GM19238 (cell line): ENCODE results near the gene ITIH3.

Source experiments
- DNase-seq: peaks from one replicate; pipeline ENCODE4 v3.0.0; 2011; ENCODE audit warnings: low spot score; ENCODE audit not compliant: insufficient read length

The ITIH3 gene

DNA sequence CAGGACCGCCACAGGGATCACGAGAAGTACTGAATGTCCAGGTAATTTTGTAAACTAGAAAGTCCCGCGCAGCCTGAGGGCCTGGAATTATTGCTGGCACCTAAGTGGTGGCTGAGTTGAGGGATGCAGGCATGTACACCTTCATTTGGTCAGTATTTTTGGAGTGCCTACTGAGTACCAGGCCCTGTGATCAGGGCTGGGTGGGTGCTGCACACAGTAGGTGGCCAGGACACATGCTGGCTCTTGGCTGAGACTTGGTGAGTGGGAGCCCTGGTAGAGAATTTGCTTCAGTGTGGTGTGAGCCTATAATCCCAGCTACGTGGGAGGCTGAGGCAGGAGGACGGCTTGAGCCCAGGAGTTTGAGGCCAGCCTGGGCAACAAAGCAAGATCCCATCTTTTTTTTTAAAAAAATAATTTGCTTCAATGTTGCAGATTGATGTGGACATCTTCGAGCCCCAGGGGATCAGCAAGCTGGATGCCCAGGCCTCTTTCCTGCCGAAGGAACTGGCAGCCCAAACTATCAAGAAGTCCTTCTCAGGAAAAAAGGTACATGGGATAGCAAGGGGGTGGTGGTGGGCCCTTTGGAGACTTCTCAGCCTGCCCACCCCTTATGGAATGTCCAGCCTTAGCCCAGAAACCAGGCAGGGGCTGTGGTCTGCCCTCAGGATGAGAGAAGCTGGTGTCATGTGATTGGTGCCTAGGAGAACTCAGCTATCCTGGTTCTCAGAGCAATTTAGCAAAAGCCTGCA is 14.6 kb upstream of the ITIH3 start:
- DNase-seq: no peak

DNA sequence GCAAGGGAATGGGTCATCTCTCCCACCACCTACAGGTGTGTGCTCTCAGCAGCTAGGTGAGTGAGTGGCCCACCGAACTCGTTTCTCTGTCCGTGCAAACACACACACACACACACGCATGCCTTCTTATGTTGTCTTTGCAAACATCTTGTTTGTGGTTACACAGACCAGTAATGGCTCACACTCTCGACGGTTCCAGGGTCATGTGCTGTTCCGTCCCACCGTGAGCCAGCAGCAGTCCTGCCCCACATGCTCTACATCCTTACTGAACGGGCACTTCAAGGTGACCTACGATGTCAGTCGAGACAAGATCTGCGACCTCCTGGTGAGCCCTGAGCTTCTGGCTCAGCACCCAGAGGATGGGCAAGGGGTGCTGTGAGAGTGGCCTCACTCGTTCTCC is 12.9 kb upstream of the ITIH3 start:
- DNase-seq: no peak

- no peak for DNase-seq
Observed at GRCh38 chr3:52782412-52783210, 12.0 kb upstream of the ITIH3 start.

DNA sequence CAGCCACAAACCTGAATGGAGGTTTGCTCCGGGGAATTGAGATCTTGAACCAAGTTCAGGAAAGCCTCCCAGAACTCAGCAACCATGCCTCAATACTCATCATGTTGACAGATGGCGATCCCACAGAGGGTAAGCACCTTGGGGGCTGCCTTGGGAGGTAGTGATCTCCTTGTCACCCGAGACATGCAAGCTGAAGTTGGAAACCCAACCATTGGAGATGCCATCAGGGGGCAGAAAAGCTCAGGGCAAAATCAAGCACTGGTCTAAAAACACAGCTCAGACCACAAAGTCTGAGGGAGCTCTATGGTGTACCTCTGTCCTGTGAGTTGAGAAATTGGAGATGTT is 11.4 kb upstream of the ITIH3 start:
- no peak for DNase-seq

GRCh38 chr3:52784021-52784621 is 10.5 kb upstream of the ITIH3 start:
- DNase-seq: no peak

DNA sequence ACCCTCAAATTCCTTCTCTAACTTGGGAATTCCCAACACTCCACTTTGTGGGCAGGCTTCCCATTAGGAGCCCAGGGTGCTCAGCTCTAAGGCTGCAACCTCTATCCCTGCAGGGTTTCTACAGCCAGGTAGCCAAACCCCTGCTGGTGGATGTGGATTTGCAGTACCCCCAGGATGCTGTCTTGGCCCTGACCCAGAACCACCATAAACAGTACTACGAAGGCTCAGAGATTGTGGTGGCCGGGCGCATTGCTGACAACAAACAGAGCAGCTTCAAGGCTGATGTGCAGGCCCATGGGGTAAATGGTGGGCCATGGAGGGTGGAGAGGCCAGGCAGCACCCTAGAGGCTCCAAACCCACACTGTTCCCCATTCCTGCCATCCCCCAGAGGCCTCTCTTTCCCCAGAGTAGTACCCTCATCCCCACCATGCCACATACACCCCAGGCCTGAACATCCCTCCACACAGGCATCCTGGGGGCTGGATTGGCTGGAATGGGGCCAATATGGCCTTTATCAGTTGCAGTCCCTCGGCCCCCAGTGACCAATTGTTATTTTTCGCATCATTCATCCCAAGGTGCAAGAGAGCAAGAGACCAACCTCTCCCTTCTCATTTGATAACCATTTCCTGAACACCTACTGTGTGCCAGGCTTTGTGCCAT is 9.5 kb upstream of the ITIH3 start:
- DNase-seq: no peak

GRCh38 chr3:52786330-52787215 is 8.0 kb upstream of the ITIH3 start:
- no peak for DNase-seq

DNA sequence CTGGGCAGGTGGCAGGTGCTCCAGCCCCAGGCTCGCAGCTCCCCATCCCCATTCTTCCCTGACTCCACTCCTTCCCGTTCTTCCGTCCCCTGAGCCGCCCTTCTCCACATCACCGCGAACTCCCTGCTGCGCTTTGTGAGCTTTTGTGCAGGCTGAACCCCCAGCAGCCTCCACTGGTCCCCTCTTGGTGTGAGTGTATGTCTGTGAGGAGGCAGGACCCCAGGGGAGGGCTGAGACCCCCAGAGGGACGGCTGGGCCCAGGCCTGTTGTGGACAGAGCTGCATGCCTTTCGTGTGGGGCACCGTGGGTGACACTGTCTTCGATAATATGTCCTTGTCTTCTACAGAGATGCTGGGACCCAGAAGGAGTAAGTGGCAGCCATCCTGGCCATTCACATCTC is 7.3 kb upstream of the ITIH3 start:
- DNase-seq: no peak

- no peak for DNase-seq
Observed at GRCh38 chr3:52787672-52788625, 6.6 kb upstream of the ITIH3 start.

- DNase-seq: no peak
Observed at GRCh38 chr3:52788890-52789745, 5.5 kb upstream of the ITIH3 start.

GRCh38 chr3:52789746-52790040 is 4.9 kb upstream of the ITIH3 start:
- no peak for DNase-seq

- no peak for DNase-seq
Observed at GRCh38 chr3:52790337-52790736, 4.3 kb upstream of the ITIH3 start.

- DNase-seq: no peak
Observed at GRCh38 chr3:52790741-52791140, 3.9 kb upstream of the ITIH3 start.

DNA sequence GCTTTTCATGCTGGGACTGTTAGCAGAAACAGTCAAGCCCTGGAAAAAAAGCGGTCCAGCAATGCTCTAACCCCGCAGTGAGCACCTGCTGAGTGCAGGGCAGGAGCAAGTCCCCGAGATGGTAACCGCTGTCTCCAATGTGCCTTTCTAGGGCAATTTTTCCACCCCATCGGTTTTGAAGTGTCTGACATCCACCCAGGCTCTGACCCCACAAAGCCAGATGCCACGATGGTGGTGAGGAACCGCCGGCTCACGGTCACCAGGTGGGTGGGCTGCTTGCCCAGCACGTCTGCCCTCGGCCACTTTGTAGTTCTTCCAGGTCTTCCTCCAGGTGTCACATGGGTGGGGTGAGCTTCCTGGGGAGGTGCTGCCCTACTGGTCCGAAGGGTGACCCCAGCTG is 3.2 kb upstream of the ITIH3 start:
- DNase-seq: no peak

- no peak for DNase-seq
Observed at GRCh38 chr3:52791928-52792327, 2.7 kb upstream of the ITIH3 start.

- no peak for DNase-seq
Observed at GRCh38 chr3:52792413-52792812, 2.2 kb upstream of the ITIH3 start.

- DNase-seq: no peak
Observed at GRCh38 chr3:52792961-52793695, 1.5 kb upstream of the ITIH3 start.
